ELR (cell line): ENCODE measurements around the gene TGFBR2.

Experiments
- DNase-seq: peaks from one replicate; pipeline ENCODE4 v3.0.0-alpha.2; 2015; ENCODE audit warnings: low read depth

Gene TGFBR2

DNA sequence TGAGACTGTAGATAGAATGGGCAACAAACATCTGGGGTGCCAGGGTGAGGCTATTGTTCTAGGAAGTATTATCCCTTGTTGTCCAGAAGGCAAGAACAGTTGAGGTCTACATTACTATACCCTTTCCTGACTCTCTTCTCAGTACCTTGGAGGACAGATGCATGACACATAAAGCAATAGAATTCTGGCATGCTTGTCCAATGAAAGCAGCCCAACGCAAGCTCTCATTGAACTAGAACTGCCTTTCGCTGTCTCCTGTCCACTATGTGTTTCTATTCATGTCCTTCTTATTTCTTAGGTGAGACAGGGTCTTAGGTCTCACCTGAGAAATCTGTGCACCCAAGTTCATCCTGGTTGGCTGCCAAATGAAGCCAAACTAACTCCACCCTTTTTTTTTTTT, 68.6 kb downstream of the TGFBR2 start:
- DNase-seq = no peak

DNA sequence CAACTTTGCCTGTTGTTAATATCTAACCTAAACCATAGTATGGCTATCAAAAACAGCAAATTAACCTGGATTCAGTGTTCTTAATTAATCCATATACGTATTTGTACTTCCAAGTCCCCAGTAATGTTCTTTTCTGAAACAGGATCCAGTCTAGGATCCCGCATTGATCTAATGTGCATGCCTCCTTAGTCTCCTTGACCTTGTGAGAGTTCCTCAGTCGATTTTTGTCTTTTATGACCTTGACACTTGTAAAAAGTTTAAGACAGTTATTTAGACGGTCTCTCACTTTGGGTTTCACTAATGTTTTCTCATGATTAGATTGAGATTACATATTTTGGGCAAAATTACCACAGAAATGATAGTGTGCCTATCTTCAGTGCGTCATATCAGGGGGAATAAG, 69.4 kb downstream of the TGFBR2 start:
- no peak for DNase-seq

DNA sequence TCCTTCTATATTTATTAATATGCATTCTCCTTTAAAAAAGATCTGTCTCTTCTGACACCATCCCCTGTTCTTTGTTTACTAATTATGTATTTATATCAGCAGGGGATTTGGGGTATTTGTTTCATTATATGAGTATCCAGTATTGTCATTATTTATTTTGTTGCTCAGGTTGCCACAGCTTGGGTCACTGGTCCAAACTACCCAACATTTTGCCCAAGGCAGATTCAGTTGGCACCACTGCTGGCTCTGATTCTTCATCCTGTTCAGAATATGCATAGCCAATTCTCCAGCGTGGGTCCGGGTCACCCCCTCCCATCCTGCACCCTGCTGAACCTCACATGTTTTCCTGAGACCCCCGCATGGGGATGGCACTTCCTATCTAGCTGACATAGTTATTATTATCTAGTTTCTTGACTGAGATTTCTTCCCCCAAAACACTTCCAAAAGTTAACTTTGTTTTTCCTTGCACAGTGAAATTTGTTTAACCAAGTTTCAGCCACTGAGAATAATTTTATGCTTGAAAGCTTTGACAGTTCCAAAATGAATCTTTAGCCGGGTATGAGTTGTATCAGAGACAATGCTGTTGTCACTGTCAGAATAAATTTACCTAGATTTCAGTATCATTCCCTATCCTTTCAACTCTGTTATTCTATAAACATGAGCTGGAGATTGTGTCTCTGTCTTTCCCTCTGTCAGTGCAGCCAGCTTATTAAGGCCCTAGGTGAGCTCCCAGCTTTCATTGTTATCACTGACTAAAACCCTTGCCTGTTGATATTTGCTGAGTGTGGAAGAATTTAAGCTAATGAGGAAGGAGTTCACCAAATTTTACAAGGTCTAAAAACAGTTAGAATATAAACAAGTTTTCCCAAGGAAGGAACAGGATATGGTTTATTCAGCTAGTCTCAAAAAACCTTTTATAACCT, 70.3 kb downstream of the TGFBR2 start:
- DNase-seq = no peak

- no peak for DNase-seq
Observed at GRCh38 chr3:30677347-30677685, 70.9 kb downstream of the TGFBR2 start.

GRCh38 chr3:30679045-30679444, 72.6 kb downstream of the TGFBR2 start:
- no peak for DNase-seq

GRCh38 chr3:30680789-30681648, 74.6 kb downstream of the TGFBR2 start:
- DNase-seq = no peak

GRCh38 chr3:30681649-30682211, 75.3 kb downstream of the TGFBR2 start:
- DNase-seq = peak; percentile 75

- no peak for DNase-seq
Observed at GRCh38 chr3:30682434-30683155, 76.2 kb downstream of the TGFBR2 start.

DNA sequence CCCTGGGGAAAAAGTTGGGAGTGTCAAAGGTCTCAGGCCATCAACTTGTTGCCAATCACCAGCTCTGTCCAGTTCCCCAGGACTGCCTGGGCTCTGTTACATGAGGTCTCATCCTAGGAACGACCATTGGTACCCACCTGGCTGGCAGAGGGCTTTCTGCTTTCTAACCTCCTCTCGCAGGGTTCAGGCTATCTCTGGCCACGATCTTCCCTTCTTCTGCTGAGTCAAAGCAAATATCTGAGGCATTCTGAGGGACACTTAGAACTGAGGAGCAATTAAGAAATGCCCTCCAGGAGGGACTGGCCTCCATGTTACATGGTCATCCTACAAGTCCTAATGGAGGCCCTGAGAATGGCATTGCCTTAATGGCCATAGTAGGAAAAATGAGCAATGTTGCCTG, 77.4 kb downstream of the TGFBR2 start:
- no peak for DNase-seq

- DNase-seq = no peak
Observed at GRCh38 chr3:30684356-30684755, 78.0 kb downstream of the TGFBR2 start.

DNA sequence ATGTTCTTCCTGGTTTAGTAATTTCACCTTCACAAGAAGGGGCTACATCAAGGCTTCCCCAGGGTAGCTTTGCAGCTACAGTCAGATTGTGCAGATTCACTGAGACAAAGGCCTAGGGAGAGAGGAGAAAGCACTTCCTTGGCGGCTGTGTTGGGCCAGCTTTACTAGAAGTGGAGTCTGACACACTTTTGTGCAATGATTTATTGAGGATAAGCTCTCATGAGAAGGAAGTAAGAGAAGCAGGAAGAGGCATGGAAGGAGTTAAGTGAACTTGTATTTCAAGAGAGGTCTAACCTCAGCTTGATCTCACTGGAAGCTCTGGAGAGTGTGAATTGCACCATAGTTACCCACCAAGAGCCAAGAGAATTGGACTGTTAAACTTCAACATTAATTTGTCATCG, 78.9 kb downstream of the TGFBR2 start:
- DNase-seq = no peak

DNA sequence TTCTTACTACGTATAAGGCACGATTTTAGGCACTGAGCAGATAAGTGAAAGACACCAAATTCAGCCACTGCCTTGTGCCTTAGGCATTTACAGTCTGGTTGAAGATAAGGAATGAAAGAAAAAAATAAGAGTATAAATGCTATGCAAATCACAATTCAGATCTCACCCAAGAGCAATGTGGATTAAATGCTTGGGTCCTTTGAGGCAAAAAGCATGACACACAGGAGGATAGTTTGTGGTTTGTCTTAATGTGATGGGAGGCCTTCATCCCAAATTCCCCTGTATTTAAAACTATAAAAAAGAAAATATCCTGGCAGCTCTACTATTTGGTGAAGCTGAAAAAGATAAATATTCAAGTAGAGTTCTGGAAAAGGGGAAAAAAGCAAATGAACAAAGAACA, 79.8 kb downstream of the TGFBR2 start:
- DNase-seq = no peak

- no peak for DNase-seq
Observed at GRCh38 chr3:30686799-30687198, 80.4 kb downstream of the TGFBR2 start.

- no peak for DNase-seq
Observed at GRCh38 chr3:30687930-30688570, 81.6 kb downstream of the TGFBR2 start.

DNA sequence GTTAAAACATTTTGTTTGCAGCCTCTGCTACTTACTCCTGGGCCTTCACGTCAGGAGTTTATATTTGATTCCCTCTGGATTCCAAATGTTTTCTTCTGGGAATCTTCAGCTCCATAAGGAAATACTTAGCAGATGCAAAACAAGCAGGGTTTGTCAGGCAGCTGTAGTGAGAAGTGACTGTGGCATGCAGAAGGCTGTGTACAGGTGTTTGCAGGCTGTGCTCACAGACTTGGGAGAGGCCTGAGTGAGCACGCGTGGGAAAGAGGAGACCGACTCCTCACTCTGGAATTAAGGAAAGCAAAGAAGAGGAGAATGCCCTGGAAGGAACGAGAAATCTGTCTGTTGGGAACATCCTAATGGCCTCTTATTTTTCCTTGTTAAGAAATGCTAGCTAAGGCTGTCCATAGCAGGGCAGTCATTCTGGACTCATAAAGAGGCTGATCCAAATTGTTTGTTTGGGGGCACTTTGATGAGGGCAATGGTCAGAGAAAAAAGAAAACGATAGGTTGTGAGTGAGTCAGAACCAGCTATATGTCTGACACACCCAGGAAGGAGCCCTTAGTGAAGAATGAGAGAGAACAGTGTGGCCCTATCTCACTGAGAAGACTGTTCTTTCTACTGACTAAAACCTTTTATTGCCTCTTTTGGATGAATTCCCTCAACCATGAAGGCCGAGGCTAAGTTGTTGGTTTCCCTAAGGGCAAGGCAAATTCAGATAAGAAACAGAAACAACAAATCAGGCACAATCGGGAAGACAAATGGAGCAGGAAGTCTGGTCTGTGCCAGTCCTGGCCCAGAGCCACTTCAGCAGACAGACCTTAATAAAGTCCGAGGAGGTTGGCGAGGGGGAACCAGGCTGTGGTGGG, 82.6 kb downstream of the TGFBR2 start:
- peak; percentile 79 for DNase-seq

- no peak for DNase-seq
Observed at GRCh38 chr3:30690199-30690598, 83.8 kb downstream of the TGFBR2 start.

- no peak for DNase-seq
Observed at GRCh38 chr3:30691249-30691880, 85.0 kb downstream of the TGFBR2 start.

DNA sequence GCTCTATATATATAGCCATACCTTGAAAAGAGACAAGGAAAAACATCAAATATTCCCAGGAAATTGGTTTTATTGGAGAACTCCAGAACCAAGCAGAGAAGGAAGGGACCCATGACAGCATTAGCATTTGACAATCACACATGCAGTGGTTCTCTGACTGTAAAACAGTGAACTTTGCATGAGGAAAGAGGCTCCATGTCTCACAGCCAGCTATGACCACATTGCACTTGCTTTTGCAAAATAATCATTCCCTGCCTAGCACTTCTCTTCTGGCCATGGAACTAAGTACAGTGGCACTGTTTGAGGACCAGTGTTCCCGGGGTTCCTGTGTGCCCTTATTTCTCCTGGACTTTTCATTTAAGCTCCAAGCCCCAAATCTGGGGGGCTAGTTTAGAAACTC, 85.5 kb downstream of the TGFBR2 start:
- DNase-seq = no peak

DNA sequence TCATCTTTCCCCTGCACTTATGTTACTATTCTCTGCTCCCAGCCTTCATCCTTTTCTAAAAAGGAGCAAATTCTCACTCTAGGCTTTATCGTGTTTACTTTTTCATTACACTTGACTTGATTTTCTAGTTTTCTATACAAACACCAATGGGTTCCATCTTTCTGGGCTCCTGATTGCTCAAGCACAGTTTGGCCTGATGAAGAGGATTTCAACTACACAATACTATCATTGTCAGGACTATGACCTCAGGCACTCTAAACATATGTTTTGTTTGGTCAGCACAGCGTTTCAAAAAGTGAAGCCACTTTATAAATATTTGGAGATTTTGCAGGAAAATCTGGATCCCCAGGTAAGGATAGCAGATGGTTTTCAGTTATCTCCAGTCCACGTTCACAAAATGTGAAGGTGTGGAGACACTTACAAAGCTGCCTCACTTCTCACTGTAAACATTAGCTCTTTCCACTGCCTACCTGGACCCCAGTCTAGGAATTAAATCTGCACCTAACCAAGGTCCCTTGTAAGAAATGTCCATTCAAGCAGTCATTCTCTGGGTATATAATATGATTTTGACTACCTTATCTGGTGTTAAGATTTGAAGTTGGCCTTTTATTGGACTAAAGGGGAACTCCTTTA, 86.2 kb downstream of the TGFBR2 start:
- no peak for DNase-seq
